ENCODE results near the gene FIGN. TPM values are rescaled to one million over a fixed set of nuclear protein-coding genes. Genes with fewer than 3 reads are reported as not detected.

The FIGN gene
- total and polyA plus RNA-seq, 2 experiments from 2014 or later = 0.76 to 2.6 TPM

GRCh38 chr2:163711258-163711657 lies 24.6 kb downstream of the FIGN start:
- WGBS, 2 experiments (ENCODE audit: low coverage in 1 of 2, low lambda C conversion rate in 2 of 2, missing lambda C conversion rate in 2 of 2) = 94 to 98% methylated on average over 4 of the region's 4 CpGs
- Histone ChIP-seq H2AFZ (no peak overlapping the region), H3K79me2 (ENCODE audit: insufficient read depth) (no peaks in the 10 kb centered on the region), H4K20me1 (ENCODE audit: insufficient read depth) (no peaks in the 10 kb centered on the region), H3K4me3 (no peak overlapping the region), H3K27ac (no peak overlapping the region), H3K36me3 (ENCODE audit: low read depth) (no peaks in the 10 kb centered on the region), H3K9me3 (ENCODE audit: low read depth) (no peaks in the 10 kb centered on the region), H3K9ac (no peak overlapping the region), H3K9me2 (ENCODE audit: insufficient read depth) (no peaks in the 10 kb centered on the region), H3K4me2 (ENCODE audit: unreplicated experiment) (no peak overlapping the region), H3K4me1 (ENCODE audit: insufficient read depth) (no peaks in the 10 kb centered on the region), H3K27me3 (replicated peaks; ENCODE audit: insufficient read depth) (no peaks in the 10 kb centered on the region), H3F3A (ENCODE audit: insufficient read depth) (no peaks in the 10 kb centered on the region)
- DNase-seq = no peak
- TF ChIP-seq EZH2phosphoT487 (IDR thresholded peaks at IDR 0.05; ENCODE audit: insufficient read depth, low read depth) (no peak), EZH2 (IDR thresholded peaks at IDR 0.05; ENCODE audit: insufficient read depth, poor library complexity, severe bottlenecking) (no peak)
- in situ Hi-C loops (cut with MboI) = no loop called here

GRCh38 chr2:163709270-163709669 lies 26.5 kb downstream of the FIGN start:
- no peaks in the 10 kb centered on the region for H3K36me3 ChIP-seq (ENCODE audit: low read depth)
- TF ChIP-seq EZH2phosphoT487 (IDR thresholded peaks at IDR 0.05; ENCODE audit: insufficient read depth, low read depth) (no peak), EZH2 (IDR thresholded peaks at IDR 0.05; ENCODE audit: insufficient read depth, poor library complexity, severe bottlenecking) (no peak)
- H4K20me1 ChIP-seq (ENCODE audit: insufficient read depth) = no peaks in the 10 kb centered on the region
- DNase-seq = no peak
- no peaks in the 10 kb centered on the region for H3K27me3 ChIP-seq (replicated peaks; ENCODE audit: insufficient read depth)
- H3K4me3 ChIP-seq = no peak overlapping the region
- no peaks in the 10 kb centered on the region for H3K79me2 ChIP-seq (ENCODE audit: insufficient read depth)
- no peaks in the 10 kb centered on the region for H3K9me3 ChIP-seq (ENCODE audit: low read depth)
- H3F3A ChIP-seq (ENCODE audit: insufficient read depth) = no peaks in the 10 kb centered on the region
- WGBS, 2 experiments (ENCODE audit: low coverage in 1 of 2, low lambda C conversion rate in 2 of 2, missing lambda C conversion rate in 2 of 2) = 72% methylated on average over 2 of the region's 2 CpGs
- H3K9me2 ChIP-seq (ENCODE audit: insufficient read depth) = no peaks in the 10 kb centered on the region
- H3K4me1 ChIP-seq (ENCODE audit: insufficient read depth) = no peaks in the 10 kb centered on the region
- no peak overlapping the region for H3K27ac ChIP-seq
- H2AFZ ChIP-seq = no peak overlapping the region
- in situ Hi-C loops (cut with MboI) = no loop called here
- no peak overlapping the region for H3K4me2 ChIP-seq (ENCODE audit: unreplicated experiment)
- H3K9ac ChIP-seq = no peak overlapping the region

GRCh38 chr2:163708265-163708664 lies 27.5 kb downstream of the FIGN start:
- TF ChIP-seq EZH2phosphoT487 (IDR thresholded peaks at IDR 0.05; ENCODE audit: insufficient read depth, low read depth) (no peak), EZH2 (IDR thresholded peaks at IDR 0.05; ENCODE audit: insufficient read depth, poor library complexity, severe bottlenecking) (no peak)
- Histone ChIP-seq H3K9me2 (ENCODE audit: insufficient read depth) (no peaks in the 10 kb centered on the region), H3K4me1 (ENCODE audit: insufficient read depth) (no peaks in the 10 kb centered on the region), H3K27me3 (replicated peaks; ENCODE audit: insufficient read depth) (no peaks in the 10 kb centered on the region), H4K20me1 (ENCODE audit: insufficient read depth) (no peaks in the 10 kb centered on the region), H3K36me3 (ENCODE audit: low read depth) (no peaks in the 10 kb centered on the region), H3K79me2 (ENCODE audit: insufficient read depth) (no peaks in the 10 kb centered on the region), H3K9ac (no peak overlapping the region), H3K4me3 (no peak overlapping the region), H3K27ac (no peak overlapping the region), H3K4me2 (ENCODE audit: unreplicated experiment) (no peak overlapping the region), H3F3A (ENCODE audit: insufficient read depth) (no peaks in the 10 kb centered on the region), H3K9me3 (ENCODE audit: low read depth) (no peaks in the 10 kb centered on the region), H2AFZ (no peak overlapping the region)
- 77 to 80% methylated on average over 4 of the region's 4 CpGs for WGBS, 2 experiments (ENCODE audit: low coverage in 1 of 2, low lambda C conversion rate in 2 of 2, missing lambda C conversion rate in 2 of 2)
- no peak for DNase-seq
- in situ Hi-C loops (cut with MboI) = no loop called here

- Histone ChIP-seq H4K20me1 (ENCODE audit: insufficient read depth) (no peaks in the 10 kb centered on the region), H2AFZ (no peak overlapping the region), H3K79me2 (ENCODE audit: insufficient read depth) (no peaks in the 10 kb centered on the region), H3K36me3 (ENCODE audit: low read depth) (no peaks in the 10 kb centered on the region), H3K4me1 (ENCODE audit: insufficient read depth) (no peaks in the 10 kb centered on the region), H3F3A (ENCODE audit: insufficient read depth) (no peaks in the 10 kb centered on the region), H3K9me2 (ENCODE audit: insufficient read depth) (no peaks in the 10 kb centered on the region), H3K4me2 (ENCODE audit: unreplicated experiment) (no peak overlapping the region), H3K9me3 (ENCODE audit: low read depth) (no peaks in the 10 kb centered on the region), H3K9ac (no peak overlapping the region), H3K27ac (no peak overlapping the region), H3K27me3 (replicated peaks; ENCODE audit: insufficient read depth) (no peaks in the 10 kb centered on the region), H3K4me3 (no peak overlapping the region)
- DNase-seq = no peak
- 92 to 95% methylated on average over 1 of the region's 1 CpG for WGBS, 2 experiments (ENCODE audit: low coverage in 1 of 2, low lambda C conversion rate in 2 of 2, missing lambda C conversion rate in 2 of 2)
- TF ChIP-seq EZH2phosphoT487 (IDR thresholded peaks at IDR 0.05; ENCODE audit: insufficient read depth, low read depth) = no peak
- TF ChIP-seq EZH2 (IDR thresholded peaks at IDR 0.05; ENCODE audit: insufficient read depth, poor library complexity, severe bottlenecking) = no peak
- in situ Hi-C loops (cut with MboI) = no loop called here
These were observed 32.4 kb downstream of the FIGN start for GRCh38 chr2:163703386-163703785.
